T-cell (primary cell): ENCODE measurements around the gene RITA1. TPM values are rescaled to one million over a fixed set of nuclear protein-coding genes. Genes with fewer than 3 reads are reported as not detected.

Experiments
- ATAC-seq, 4 experiments: fragments of 200-7000 bp in 3 of 4; fragments of 150-1000 bp in 1 of 4; cut with Tn5 transposase; replicated peaks in 1 of 4; 1 replicate in 3 of 4; 2 replicates in 1 of 4; pipeline ENCODE4 v1.10.0; 2021; ENCODE audit warnings: moderate library complexity in 3 of 4, mild to moderate bottlenecking in 2 of 4, moderate number of reproducible peaks in 1 of 4
- CTCF ChIA-PET, 2 donors: fragments of 300-600 bp; sonication (Branson Sonifier 250); formaldehyde crosslinking; loops; one replicate each; lab custom pipeline; 2022; ENCODE audit warnings: antibody characterized with exemption in 2 of 2; lab: Charles Lee
- POLR2A ChIA-PET, 2 donors: fragments of 300-600 bp; sonication (Branson Sonifier 250); formaldehyde crosslinking; loops; one replicate each; lab custom pipeline; 2022; ENCODE audit warnings: antibody characterized with exemption in 2 of 2; lab: Charles Lee
- DNase-seq, 35 experiments: peaks; one replicate each; pipeline versions ENCODE4 v3.0.0 to v3.0.0-alpha.2; 2013 to 2023
- H3K27ac ChIP-seq: one replicate; pipeline ENCODE4 v1.5.1; 2013; ENCODE audit warnings: low read length
- H3K27me3 ChIP-seq, 2 experiments: replicated peaks in 1 of 2; 1 replicate in 1 of 2; 2 replicates in 1 of 2; pipeline versions ENCODE4 v1.6.1 to v1.7.0; 2013; ENCODE audit warnings: low read length in 1 of 2, mixed read lengths in 1 of 2; ENCODE audit not compliant: control insufficient read depth in 2 of 2, insufficient read depth in 2 of 2; ENCODE audit errors: extremely low read depth in 1 of 2
- H3K36me3 ChIP-seq, 2 donors: 1 replicate in 1 of 2; 2 replicates in 1 of 2; pipeline versions ENCODE4 v1.6.1 to v1.7.0; 2013; ENCODE audit warnings: low read length in 1 of 2; ENCODE audit not compliant: control insufficient read depth in 2 of 2, insufficient read depth in 1 of 2; ENCODE audit errors: extremely low read depth in 1 of 2
- H3K4me1 ChIP-seq, 2 experiments: 1 replicate in 1 of 2; 2 replicates in 1 of 2; pipeline versions ENCODE4 v1.6.1 to v1.7.0; 2013; ENCODE audit warnings: low read length in 2 of 2, mixed read lengths in 1 of 2; ENCODE audit not compliant: insufficient read depth in 2 of 2, control insufficient read depth in 1 of 2; ENCODE audit errors: extremely low read depth in 1 of 2
- H3K4me3 ChIP-seq, 2 donors: 1 replicate in 1 of 2; 2 replicates in 1 of 2; pipeline versions ENCODE4 v1.5.1 to v1.7.0; 2013; ENCODE audit warnings: mild to moderate bottlenecking in 2 of 2, low read length in 1 of 2, moderate library complexity in 1 of 2; ENCODE audit not compliant: control insufficient read depth in 1 of 2; ENCODE audit errors: extremely low read depth in 1 of 2
- H3K9me3 ChIP-seq: 2 replicates; pipeline ENCODE4 v1.7.0; 2013
- H3K27ac Mint-ChIP-seq, 2 donors: one replicate each; pipeline ENCODE4 v1.8.0; 2020 to 2021; ENCODE audit warnings: mild to moderate bottlenecking in 2 of 2, mixed read lengths in 2 of 2
- H3K27me3 Mint-ChIP-seq, 2 donors: one replicate each; pipeline ENCODE4 v1.8.0; 2021 to 2022; ENCODE audit warnings: mixed read lengths in 2 of 2
- H3K36me3 Mint-ChIP-seq: one replicate; pipeline ENCODE4 v1.8.0; 2021; ENCODE audit warnings: mixed read lengths
- H3K4me1 Mint-ChIP-seq, 3 donors: one replicate each; pipeline ENCODE4 v1.8.0; 2020 to 2022; ENCODE audit warnings: mixed read lengths in 3 of 3, mild to moderate bottlenecking in 1 of 3
- H3K4me3 Mint-ChIP-seq, 3 donors: one replicate each; pipeline ENCODE4 v1.8.0; 2020 to 2022; ENCODE audit warnings: mild to moderate bottlenecking in 3 of 3, mixed read lengths in 3 of 3, moderate library complexity in 3 of 3
- H3K9me3 Mint-ChIP-seq, 3 donors: one replicate each; pipeline ENCODE4 v1.8.0; 2020 to 2022; ENCODE audit warnings: mixed read lengths in 3 of 3
- WGBS: methylation state at CpG from one replicate; pipeline ENCODE4 v1.1.5; 2013; ENCODE audit warnings: missing lambda C conversion rate; ENCODE audit not compliant: insufficient coverage; 5-methylcytosine and 5-hydroxymethylcytosine counted together
- total RNA-seq, 35 experiments: library from RNA in 6 of 35; stranded (reverse) in 6 of 35; fragments of 120-200 nt in 1 of 35; gene quantifications; one replicate each; pipeline versions ENCODE4 v1.2.1 to v1.2.4 and lab custom pipeline; 2013 to 2026

The RITA1 gene, protein sequence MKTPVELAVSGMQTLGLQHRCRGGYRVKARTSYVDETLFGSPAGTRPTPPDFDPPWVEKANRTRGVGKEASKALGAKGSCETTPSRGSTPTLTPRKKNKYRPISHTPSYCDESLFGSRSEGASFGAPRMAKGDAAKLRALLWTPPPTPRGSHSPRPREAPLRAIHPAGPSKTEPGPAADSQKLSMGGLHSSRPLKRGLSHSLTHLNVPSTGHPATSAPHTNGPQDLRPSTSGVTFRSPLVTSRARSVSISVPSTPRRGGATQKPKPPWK
- total RNA-seq (10 to 100 TPM in 3 of 5 donors, 1 to 10 TPM in 2; 7.8 to 17.8 (median 13.8) TPM), total RNA-seq (lab: John Stamatoyannopoulos, UW) (7.2 to 33.5 (median 11.4) reads per million in 29 experiments)
- 13.5 TPM for total RNA-seq (2013)

DNA sequence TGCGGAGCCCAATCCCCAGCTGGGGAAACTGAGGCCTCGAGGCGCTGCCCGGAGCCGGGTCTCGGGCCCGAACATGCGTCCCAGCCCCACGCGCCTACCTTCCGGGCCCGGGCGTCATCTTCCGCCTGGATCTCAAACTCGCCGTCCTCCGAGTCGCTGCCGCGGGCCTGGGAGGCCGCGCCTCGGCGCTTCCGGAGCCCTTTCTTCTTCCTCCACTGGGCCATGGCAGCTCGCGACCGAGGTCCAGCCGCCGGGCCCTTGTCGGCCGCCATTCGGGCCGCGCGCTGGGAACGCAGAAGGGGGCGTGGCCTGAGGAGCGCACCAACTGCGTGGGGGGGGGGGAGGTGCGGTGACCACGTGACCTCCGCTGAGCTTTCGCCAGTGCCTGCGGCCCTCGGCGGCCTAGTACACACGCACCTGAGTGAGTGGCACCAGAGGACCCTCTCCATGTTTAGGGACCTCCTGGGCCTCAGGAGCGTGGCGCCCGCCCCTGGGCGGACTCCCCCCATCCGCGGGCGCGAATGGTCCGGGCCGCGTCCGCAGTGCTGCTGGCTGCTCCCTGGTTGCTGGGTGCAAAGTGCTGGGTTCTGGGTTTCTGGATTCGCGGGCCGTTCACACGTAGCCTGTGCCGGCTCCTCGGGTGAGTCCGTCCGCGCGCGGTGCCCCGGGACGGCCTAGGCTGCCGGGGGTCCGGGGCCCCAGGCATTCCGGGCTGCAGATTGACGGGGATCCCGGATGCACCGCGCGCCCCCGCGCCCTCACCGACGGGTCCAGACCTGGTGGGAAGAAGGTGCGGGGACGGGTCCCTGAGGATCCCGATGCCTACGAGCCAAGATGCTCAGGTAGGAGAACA, at the start of gene RITA1, which contains the start of gene DDX54:
TSS of gene RITA1 (plus strand) at position 542 of the 853 bp plus-strand sequence. CDS start 1,026 bp downstream, outside the sequence.
TSS of gene DDX54 (minus strand) at position 299 of the 853 bp plus-strand sequence. CDS start at position 272, 27 bp downstream.
- Mint-ChIP-seq H3K27ac (peak within 1 kb of the TSS; percentile 94 to 95), H3K4me3 (peak within 1 kb of the TSS; percentile 90 to 95 (median 94)), H3K27me3 (no peaks in the 10 kb centered on the region), H3K9me3 (no peaks in the 10 kb centered on the region), H3K4me1 (peaks cover 31 to 53% (median 43%) of the 10 kb centered on the region in 3 donors), H3K36me3 (peaks cover 16% of the 10 kb centered on the region)
- peaks cover 11 to 47% of the 10 kb centered on the region in 2 experiments for H3K4me1 ChIP-seq
- WGBS = under 1% methylated on average over 82 of the region's 89 CpGs
- ChIA-PET POLR2A (interaction anchor here (0.6 to 0.7 kb wide), 5 partner anchors 27 to 207 kb away, joined by 3 to 10 read pairs (median 5); partner anchors contain the start of gene OAS2 (in 1 of the 2)), CTCF (interaction anchor here (0.5 to 1.6 kb wide), 7 partner anchors 11 to 193 kb away, joined by 3 to 7 read pairs (median 3); no protein-coding TSS in a partner anchor)
- ATAC-seq (peak; percentile 67 to 76 (median 70)), DNase-seq (peak; percentile 26 to 88 (median 67))
- no peaks in the 10 kb centered on the region for H3K9me3 ChIP-seq
- peaks cover 0 to 2% of the 10 kb centered on the region in 2 experiments for H3K27me3 ChIP-seq
- peaks cover 3 to 14% of the 10 kb centered on the region in 2 donors for H3K36me3 ChIP-seq
- peak within 1 kb of the TSS; percentile 95 for H3K27ac ChIP-seq
- H3K4me3 ChIP-seq = peak within 1 kb of the TSS; percentile 80 to 99

GRCh38 chr12:113136128-113136989, 49.2 kb upstream of the RITA1 start:
- peaks cover 0 to 9% of the 10 kb centered on the region in 2 donors for H3K27me3 Mint-ChIP-seq
- H3K36me3 Mint-ChIP-seq = no peaks in the 10 kb centered on the region
- ChIA-PET POLR2A (interaction anchor here in 1 of 2 donors (0.5 kb wide), 1 partner anchor 25 kb away, joined by 8 read pairs; no protein-coding TSS in a partner anchor), CTCF (interaction anchor here in 1 of 2 donors (2.5 kb wide), 1 partner anchor 16 kb away, joined by 9 read pairs; no protein-coding TSS in a partner anchor)
- Histone ChIP-seq H3K27ac (no peak overlapping the region), H3K4me1 (peaks cover 5 to 22% of the 10 kb centered on the region in 2 experiments), H3K4me3 (peak overlapping the region; percentile 32 to 35), H3K9me3 (no peaks in the 10 kb centered on the region), H3K27me3 (peaks cover 0 to 30% of the 10 kb centered on the region in 2 experiments), H3K36me3 (no peaks in the 10 kb centered on the region)
- DNase-seq (peak in 34 of 35 experiments; percentile 28 to 81 (median 62)), ATAC-seq (peak; percentile 48 to 75 (median 50))
- peaks cover 14 to 19% (median 19%) of the 10 kb centered on the region in 3 donors for H3K4me1 Mint-ChIP-seq
- H3K27ac Mint-ChIP-seq = no peak overlapping the region
- H3K4me3 Mint-ChIP-seq = peak overlapping the region; percentile 66 to 87 (median 74)
- 42% methylated on average over 6 of the region's 21 CpGs for WGBS
- no peaks in the 10 kb centered on the region for H3K9me3 Mint-ChIP-seq

GRCh38 chr12:113136990-113137511, 48.5 kb upstream of the RITA1 start:
- H3K9me3 Mint-ChIP-seq = no peaks in the 10 kb centered on the region
- H3K4me1 Mint-ChIP-seq = peaks cover 14 to 19% (median 19%) of the 10 kb centered on the region in 3 donors
- H3K27ac Mint-ChIP-seq = no peak overlapping the region
- H3K27ac ChIP-seq = no peak overlapping the region
- ATAC-seq (no peak), DNase-seq (no peak)
- POLR2A ChIA-PET = no interaction called here
- 98% methylated on average over 5 of the region's 6 CpGs for WGBS
- H3K4me3 ChIP-seq = no peak overlapping the region
- CTCF ChIA-PET = interaction anchor here (0.5 to 0.7 kb wide), 3 partner anchors 14 to 133 kb away, joined by 3 to 5 read pairs (median 4); no protein-coding TSS in a partner anchor
- peaks cover 0 to 30% of the 10 kb centered on the region in 2 experiments for H3K27me3 ChIP-seq
- no peaks in the 10 kb centered on the region for H3K9me3 ChIP-seq
- peak overlapping the region in 1 of 3 donors; percentile 87 for H3K4me3 Mint-ChIP-seq
- no peaks in the 10 kb centered on the region for H3K36me3 Mint-ChIP-seq
- H3K36me3 ChIP-seq = no peaks in the 10 kb centered on the region
- peaks cover 0 to 9% of the 10 kb centered on the region in 2 donors for H3K27me3 Mint-ChIP-seq
- peaks cover 5 to 22% of the 10 kb centered on the region in 2 experiments for H3K4me1 ChIP-seq

GRCh38 chr12:113137861-113138783, 47.4 kb upstream of the RITA1 start:
- H3K9me3 Mint-ChIP-seq = no peaks in the 10 kb centered on the region
- ChIA-PET CTCF (interaction anchor here (0.5 to 1.0 kb wide), 5 partner anchors 13 to 132 kb away, joined by 3 to 5 read pairs (median 4); no protein-coding TSS in a partner anchor), POLR2A (no interaction called here)
- no peak overlapping the region for H3K27ac Mint-ChIP-seq
- peaks cover 0 to 9% of the 10 kb centered on the region in 2 donors for H3K27me3 Mint-ChIP-seq
- Histone ChIP-seq H3K27ac (no peak overlapping the region), H3K9me3 (no peaks in the 10 kb centered on the region), H3K4me1 (peaks cover 5 to 22% of the 10 kb centered on the region in 2 experiments), H3K4me3 (no peak overlapping the region), H3K27me3 (peaks cover 0 to 36% of the 10 kb centered on the region in 2 experiments), H3K36me3 (no peaks in the 10 kb centered on the region)
- DNase-seq (no peak), ATAC-seq (no peak)
- 88% methylated on average over 7 of the region's 12 CpGs for WGBS
- H3K4me3 Mint-ChIP-seq = no peak overlapping the region
- no peaks in the 10 kb centered on the region for H3K36me3 Mint-ChIP-seq
- H3K4me1 Mint-ChIP-seq = peaks cover 14 to 19% (median 19%) of the 10 kb centered on the region in 3 donors
